Heart left ventricle (tissue), 16 donors: ENCODE data around the gene HIKESHI. TPM values are rescaled to one million over a fixed set of nuclear protein-coding genes. Genes with fewer than 3 reads are reported as not detected.

Experiments
- ATAC-seq, 4 donors: fragments of 200-7000 bp; cut with Tn5 transposase; one replicate each; pipeline ENCODE4 v1.9.1; 2020 to 2022; ENCODE audit warnings: moderate library complexity in 4 of 4, mild to moderate bottlenecking in 3 of 4, moderate number of reproducible peaks in 1 of 4
- DNase-seq, 5 donors: peaks; one replicate each; pipeline ENCODE4 v3.0.0-alpha.2; 2020
- H3K27ac ChIP-seq, 12 donors: fragments of 200-600 bp; sonication (generic) in 4 of 12; one replicate each; pipeline versions ENCODE4 v1.5.0 to v1.8.0; 2016 to 2022; ENCODE audit warnings: mild to moderate bottlenecking in 2 of 12
- H3K27me3 ChIP-seq, 9 donors: fragments of 200-600 bp; sonication (generic) in 2 of 9; one replicate each; pipeline versions ENCODE4 v1.5.1 to v1.8.0; 2016 to 2022; ENCODE audit warnings: mild to moderate bottlenecking in 3 of 9
- H3K36me3 ChIP-seq, 9 donors: fragments of 200-600 bp; sonication (generic) in 2 of 9; one replicate each; pipeline versions ENCODE4 v1.5.0 to v1.8.0; 2018 to 2022; ENCODE audit warnings: mild to moderate bottlenecking in 2 of 9
- H3K4me1 ChIP-seq, 12 donors: fragments of 200-600 bp; sonication (generic) in 4 of 12; one replicate each; pipeline versions ENCODE4 v1.5.0 to v1.8.0; 2016 to 2022; ENCODE audit warnings: mild to moderate bottlenecking in 3 of 12
- H3K4me3 ChIP-seq, 12 donors: fragments of 200-600 bp; sonication (generic) in 4 of 12; one replicate each; pipeline versions ENCODE4 v1.5.0 to v1.8.0; 2017 to 2022; ENCODE audit warnings: mild to moderate bottlenecking in 9 of 12, moderate library complexity in 4 of 12
- H3K9me3 ChIP-seq, 12 donors: fragments of 200-600 bp; sonication (generic) in 4 of 12; one replicate each; pipeline versions ENCODE4 v1.5.0 to v1.8.0; 2016 to 2022; ENCODE audit warnings: mild to moderate bottlenecking in 1 of 12
- CTCF ChIP-seq, 12 donors: fragments of 200-600 bp; sonication (generic) in 4 of 12; IDR thresholded peaks; one replicate each; pipeline versions ENCODE4 v1.5.0 to v1.8.0; 2018 to 2022; ENCODE audit warnings: antibody characterized with exemption in 12 of 12, mild to moderate bottlenecking in 5 of 12
- POLR2A ChIP-seq, 2 donors: fragments of 450-650 bp; IDR thresholded peaks; one replicate each; pipeline ENCODE4 v1.6.1; 2017; ENCODE audit warnings: antibody characterized with exemption in 2 of 2, mild to moderate bottlenecking in 2 of 2, moderate library complexity in 2 of 2
- WGBS, 4 donors: extraction: QIAGEN DNeasy Blood & Tissue Kit in 2 of 4; methylation state at CpG; one replicate each; pipeline versions ENCODE4 v1.1.5 to v1.1.7; 2013 to 2018; 5-methylcytosine and 5-hydroxymethylcytosine counted together
- intact Hi-C, 10 donors: fragments of 100-400 bp; cut with DNase I; formaldehyde crosslinking; loops; one replicate each; pipeline versions ENCODE4 v1.11.1 to v1.14.2; 2022
- polyA plus RNA-seq, 2 donors: library from polyadenylated mRNA; stranded (reverse); fragments of 200-250 nt; gene quantifications; one replicate each; pipeline ENCODE4 v1.2.3, GENCODE V29; 2013
- total RNA-seq, 9 donors: library from RNA; depleted of rRNA in 2 of 9; stranded (reverse); fragments of >200 nt in 2 of 9; fragmentation: NEBNext Ultra II Directional in 3 of 9; extraction: Animal tissue kit (Norgen Biotek cat#: 25700) in 3 of 9; gene quantifications; one replicate each; pipeline versions ENCODE4 v1.1.0 to v1.2.4, GENCODE V29; 2016 to 2023
- donor health status: ischemic (EF 13 %, LVEDD 7.1; RV severe dilation, severe dysfunction).
- donor health status: healthy with polysubstance abuse.
- donor health status: DM: no; HTN: yes; CAD: no.
- donor health status: DM: no; HTN: no; CAD: no.
- donor health status: ischemic (EF 25% LVEDD 6.9; RV normal size, moderate dysfunction).
- donor health status: ischemic (EF 25% LVEDD 5.7; RV mildly dilated, moderate dysfunction).
- donor health status: healthy.
- donor health status: DM: yes; HTN: yes; CAD: no.
- donor health status: ischemic (EF 35%, LVEDD 5.7; RV mildly dilated, moderate dysfunction).
- donor health status: nonischemic (EF 11% LVEDD 7.7; RV severe dilation, severe dysfunction).
- donor health status: DM: yes; HTN: yes; CAD: no.
- donor health status: PGD.
- donor health status: ischemic (EF 29% LVEDD 5.4; RV normal size, mild dysfunction).
- donor health status: nonischemic (EF 23%, LVEDD 6.1; RV moderate dilation, normal function).

Gene HIKESHI
- total and polyA plus RNA-seq, 11 donors = 30.9 to 79.1 (median 47.6) TPM

GRCh38 chr11:86259730-86260129 is 42.3 kb upstream of the HIKESHI start:
- Histone ChIP-seq H3K9me3 (no peaks in the 10 kb centered on the region), H3K27me3 (no peaks in the 10 kb centered on the region), H3K27ac (no peak overlapping the region), H3K4me1 (no peaks in the 10 kb centered on the region), H3K36me3 (peaks cover 0 to 94% (median 79%) of the 10 kb centered on the region in 9 donors), H3K4me3 (no peak overlapping the region)
- 30 to 55% (median 47%) methylated on average over 1 of the region's 1 CpG for WGBS, 4 donors
- no peak for ATAC-seq
- intact Hi-C loops = no loop called here
- no peak for DNase-seq
- TF ChIP-seq POLR2A (IDR thresholded peaks at IDR 0.05) = no peak
- no peak for TF ChIP-seq CTCF (IDR thresholded peaks at IDR 0.05)

GRCh38 chr11:86261328-86261727 is 40.7 kb upstream of the HIKESHI start:
- Histone ChIP-seq H3K9me3 (no peaks in the 10 kb centered on the region), H3K27me3 (no peaks in the 10 kb centered on the region), H3K4me1 (no peaks in the 10 kb centered on the region), H3K36me3 (peaks cover 0 to 95% (median 83%) of the 10 kb centered on the region in 9 donors), H3K4me3 (no peak overlapping the region), H3K27ac (no peak overlapping the region)
- TF ChIP-seq CTCF (IDR thresholded peaks at IDR 0.05) (no peak), POLR2A (IDR thresholded peaks at IDR 0.05) (no peak)
- intact Hi-C loops = no loop called here
- no peak for ATAC-seq
- DNase-seq = no peak
- 90 to 94% (median 91%) methylated on average over 1 to 3 of the region's 3 CpGs for WGBS, 4 donors

GRCh38 chr11:86262387-86262786 is 39.7 kb upstream of the HIKESHI start:
- intact Hi-C loops = no loop called here
- H3K4me1 ChIP-seq = no peaks in the 10 kb centered on the region
- H3K36me3 ChIP-seq = peaks cover 0 to 91% (median 75%) of the 10 kb centered on the region in 9 donors
- DNase-seq (no peak), ATAC-seq (no peak)
- TF ChIP-seq POLR2A (IDR thresholded peaks at IDR 0.05) (no peak), CTCF (IDR thresholded peaks at IDR 0.05) (no peak)
- H3K9me3 ChIP-seq = no peaks in the 10 kb centered on the region
- H3K27me3 ChIP-seq = no peaks in the 10 kb centered on the region
- 94 to 99% (median 97%) methylated on average over 6 of the region's 6 CpGs for WGBS, 4 donors
- no peak overlapping the region for H3K27ac ChIP-seq
- no peak overlapping the region for H3K4me3 ChIP-seq

DNA sequence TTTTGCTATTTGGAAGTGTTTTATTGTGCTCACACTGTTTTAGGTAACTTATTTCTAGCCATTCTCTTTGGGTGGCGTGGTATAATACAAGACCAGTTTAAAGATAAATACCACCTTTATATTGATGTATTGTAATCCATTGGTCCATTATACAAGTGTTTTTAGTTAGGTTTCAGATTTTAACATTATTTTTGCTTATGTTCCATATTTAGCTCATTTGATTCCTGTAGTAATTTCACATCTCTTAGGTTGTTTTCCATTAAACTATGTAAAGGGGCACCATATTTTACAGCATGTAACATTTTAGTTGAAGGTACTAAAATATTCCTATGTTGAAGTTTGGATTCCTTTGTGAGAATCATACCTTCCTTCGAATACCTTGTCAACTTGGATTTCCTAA is 37.4 kb upstream of the HIKESHI start:
- DNase-seq (no peak), ATAC-seq (no peak)
- Histone ChIP-seq H3K36me3 (peaks cover 0 to 92% (median 61%) of the 10 kb centered on the region in 9 donors), H3K9me3 (no peaks in the 10 kb centered on the region), H3K4me1 (no peaks in the 10 kb centered on the region), H3K4me3 (no peak overlapping the region), H3K27me3 (no peaks in the 10 kb centered on the region), H3K27ac (no peak overlapping the region)
- 97 to 99% (median 98%) methylated on average over 2 of the region's 2 CpGs for WGBS, 4 donors
- intact Hi-C loops = no loop called here
- TF ChIP-seq POLR2A (IDR thresholded peaks at IDR 0.05) (no peak), CTCF (IDR thresholded peaks at IDR 0.05) (no peak)
